Measurements from ENCODE around the gene SCUBE1. TPM values are rescaled to one million over a fixed set of nuclear protein-coding genes. Genes with fewer than 3 reads are reported as not detected.
A peak's percentile ranks its signal among the peaks of the same experiment; 100 is the strongest.

SCUBE1 gene
- total RNA-seq, 4 donors from 2014 or later, result 37.3 to 107 (median 75.9) TPM

GRCh38 chr22:43343670-43344519 is 723 bp upstream of the SCUBE1 start:
- H3K4me3 ChIP-seq, result peak overlapping the region; percentile 23 to 80
- peak in 1 of 4 experiments; percentile 8 for TF ChIP-seq CTCF (IDR thresholded peaks at IDR 0.05)
- TF ChIP-seq EP300 (IDR thresholded peaks at IDR 0.05), result no peak
- no peak for TF ChIP-seq POLR2AphosphoS5 (IDR thresholded peaks at IDR 0.05)
- peak; percentile 39 for ATAC-seq
- WGBS, 2 donors (ENCODE audit: low coverage in 1 of 2), result 27% methylated on average over 9 of the region's 65 CpGs; no CpG with 5 or more reads in 1 of the 2 donors
- peaks cover 64% of the 10 kb centered on the region for H3K27me3 ChIP-seq
- H3K9me3 ChIP-seq, result no peaks in the 10 kb centered on the region
- peaks cover 0 to 72% (median 14%) of the 10 kb centered on the region in 3 donors for H3K4me1 ChIP-seq
- no peaks in the 10 kb centered on the region for H3K36me3 ChIP-seq
- H3K27ac ChIP-seq, result peak overlapping the region in 3 of 4 donors; percentile 70 to 85 (median 74)

GRCh38 chr22:43342347-43343261 is 568 bp downstream of the SCUBE1 start:
- Histone ChIP-seq H3K27me3 (peaks cover 56% of the 10 kb centered on the region), H3K36me3 (no peaks in the 10 kb centered on the region), H3K4me3 (peak overlapping the region; percentile 62 to 80), H3K4me1 (peaks cover 0 to 85% (median 18%) of the 10 kb centered on the region in 3 donors), H3K27ac (peak overlapping the region; percentile 51 to 85 (median 78)), H3K9me3 (no peaks in the 10 kb centered on the region)
- ATAC-seq, result no peak
- TF ChIP-seq EP300 (IDR thresholded peaks at IDR 0.05) (no peak), POLR2A (IDR thresholded peaks at IDR 0.05) (no peak), POLR2AphosphoS5 (IDR thresholded peaks at IDR 0.05) (no peak), CTCF (IDR thresholded peaks at IDR 0.05) (no peak)
- 2 to 4% methylated on average over 18 to 33 of the region's 99 CpGs for WGBS, 2 donors (ENCODE audit: low coverage in 1 of 2)

GRCh38 chr22:43341565-43341964 is 1.6 kb downstream of the SCUBE1 start:
- no peak for TF ChIP-seq CTCF (IDR thresholded peaks at IDR 0.05)
- no peaks in the 10 kb centered on the region for H3K9me3 ChIP-seq
- no peak for ATAC-seq
- peaks cover 52% of the 10 kb centered on the region for H3K27me3 ChIP-seq
- H3K36me3 ChIP-seq, result peaks cover 0 to 3% of the 10 kb centered on the region in 2 donors
- H3K27ac ChIP-seq, result peak overlapping the region; percentile 51 to 85 (median 78)
- WGBS, 2 donors (ENCODE audit: low coverage in 1 of 2), result 75% methylated on average over 3 of the region's 7 CpGs; no CpG with 5 or more reads in 1 of the 2 donors
- peaks cover 0 to 94% (median 18%) of the 10 kb centered on the region in 3 donors for H3K4me1 ChIP-seq
- H3K4me3 ChIP-seq, result peak overlapping the region; percentile 62 to 80

- Histone ChIP-seq H3K4me3 (no peak overlapping the region), H3K4me1 (peaks cover 0 to 82% (median 15%) of the 10 kb centered on the region in 3 donors), H3K27ac (peak overlapping the region in 3 of 4 donors; percentile 68 to 76 (median 76)), H3K27me3 (peaks cover 38% of the 10 kb centered on the region), H3K9me3 (no peaks in the 10 kb centered on the region), H3K36me3 (peaks cover 0 to 21% of the 10 kb centered on the region in 2 donors)
- no peak for TF ChIP-seq POLR2A (IDR thresholded peaks at IDR 0.05)
- peak; percentile 14 for TF ChIP-seq POLR2AphosphoS5 (IDR thresholded peaks at IDR 0.05)
- no peak for TF ChIP-seq EP300 (IDR thresholded peaks at IDR 0.05)
- peak in 1 of 4 experiments; percentile 10 for TF ChIP-seq CTCF (IDR thresholded peaks at IDR 0.05)
- 57% methylated on average over 3 of the region's 15 CpGs; no CpG with 5 or more reads in 1 of the 2 donors for WGBS, 2 donors (ENCODE audit: low coverage in 1 of 2)
- no peak for ATAC-seq
Measured at GRCh38 chr22:43338766-43339345, 4.3 kb downstream of the SCUBE1 start.

Data from gastroesophageal sphincter (tissue), 4 donors.